HL-60 (cell line): ENCODE measurements around the gene ACVR1.

Experiments
- GABPA ChIP-seq: IDR thresholded peaks from 2 replicates; pipeline ENCODE4 v1.6.1; 2012; ENCODE audit warnings: low read depth
- POLR2AphosphoS5 ChIP-seq: IDR thresholded peaks from 2 replicates; pipeline ENCODE4 v1.6.1; 2012; ENCODE audit warnings: low read depth
- REST ChIP-seq: IDR thresholded peaks from 2 replicates; pipeline ENCODE4 v1.6.1; 2012; ENCODE audit warnings: low read depth; ENCODE audit not compliant: insufficient replicate concordance
- TF ChIP-seq, protein P1 (sequence below): IDR thresholded peaks from one replicate; pipeline ENCODE4 v1.5.1; 2011; ENCODE audit warnings: low read length, control low read depth, inconsistent platforms; ENCODE audit not compliant: insufficient read depth

DNA sequence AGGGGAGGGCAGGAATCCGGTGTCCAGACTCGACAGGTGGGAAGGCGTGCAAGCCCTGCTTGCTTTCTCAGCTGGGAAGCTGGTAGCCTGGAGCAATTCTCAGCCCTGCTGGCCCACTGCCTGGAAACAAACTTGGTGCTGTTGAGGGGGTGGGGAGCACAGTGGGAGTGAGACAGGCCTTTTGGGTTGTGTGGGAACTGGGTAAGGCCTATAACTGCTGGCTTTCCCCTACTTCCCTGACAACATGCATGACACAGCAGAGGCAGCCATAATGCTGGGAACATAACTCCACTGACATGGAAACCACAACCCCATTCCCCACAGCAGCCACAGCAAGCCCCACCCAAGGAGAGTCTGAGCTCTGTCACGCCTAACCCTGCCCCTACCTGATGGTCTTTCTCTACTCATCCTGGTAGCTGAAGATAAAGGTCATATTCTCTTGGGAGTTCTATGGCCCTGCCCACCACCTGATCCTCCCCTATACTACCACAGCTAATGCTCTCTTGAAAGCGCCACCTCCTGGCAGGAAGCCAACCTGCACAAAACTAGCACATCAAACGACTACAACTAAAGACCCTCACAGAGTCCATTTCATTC lies 124.6 kb downstream of the ACVR1 start:
- TF ChIP-seq, protein P1, sequence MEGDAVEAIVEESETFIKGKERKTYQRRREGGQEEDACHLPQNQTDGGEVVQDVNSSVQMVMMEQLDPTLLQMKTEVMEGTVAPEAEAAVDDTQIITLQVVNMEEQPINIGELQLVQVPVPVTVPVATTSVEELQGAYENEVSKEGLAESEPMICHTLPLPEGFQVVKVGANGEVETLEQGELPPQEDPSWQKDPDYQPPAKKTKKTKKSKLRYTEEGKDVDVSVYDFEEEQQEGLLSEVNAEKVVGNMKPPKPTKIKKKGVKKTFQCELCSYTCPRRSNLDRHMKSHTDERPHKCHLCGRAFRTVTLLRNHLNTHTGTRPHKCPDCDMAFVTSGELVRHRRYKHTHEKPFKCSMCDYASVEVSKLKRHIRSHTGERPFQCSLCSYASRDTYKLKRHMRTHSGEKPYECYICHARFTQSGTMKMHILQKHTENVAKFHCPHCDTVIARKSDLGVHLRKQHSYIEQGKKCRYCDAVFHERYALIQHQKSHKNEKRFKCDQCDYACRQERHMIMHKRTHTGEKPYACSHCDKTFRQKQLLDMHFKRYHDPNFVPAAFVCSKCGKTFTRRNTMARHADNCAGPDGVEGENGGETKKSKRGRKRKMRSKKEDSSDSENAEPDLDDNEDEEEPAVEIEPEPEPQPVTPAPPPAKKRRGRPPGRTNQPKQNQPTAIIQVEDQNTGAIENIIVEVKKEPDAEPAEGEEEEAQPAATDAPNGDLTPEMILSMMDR: no peak
- TF ChIP-seq POLR2AphosphoS5: no peak
- TF ChIP-seq GABPA: no peak
- no peak for TF ChIP-seq REST
